A673 (cell line): Measurements from ENCODE around the gene SLX4.

Source experiments
- EZH2 ChIP-seq: fragments of 200-600 bp; sonication (generic); IDR thresholded peaks from 2 replicates; pipeline ENCODE4 v1.6.1; 2017; ENCODE audit warnings: borderline replicate concordance, low read depth, mild to moderate bottlenecking, mixed read lengths, antibody characterized with exemption, low read length; ENCODE audit not compliant: poor library complexity, severe bottlenecking
- TF ChIP-seq, protein P1 (sequence below): fragments of 300-800, 200-600 bp; sonication (generic); conservative IDR thresholded peaks from 2 replicates; pipeline ENCODE4 v1.5.1; 2017; ENCODE audit warnings: low read depth, mild to moderate bottlenecking, antibody characterized with exemption, low read length, moderate library complexity, mixed read lengths

DNA sequence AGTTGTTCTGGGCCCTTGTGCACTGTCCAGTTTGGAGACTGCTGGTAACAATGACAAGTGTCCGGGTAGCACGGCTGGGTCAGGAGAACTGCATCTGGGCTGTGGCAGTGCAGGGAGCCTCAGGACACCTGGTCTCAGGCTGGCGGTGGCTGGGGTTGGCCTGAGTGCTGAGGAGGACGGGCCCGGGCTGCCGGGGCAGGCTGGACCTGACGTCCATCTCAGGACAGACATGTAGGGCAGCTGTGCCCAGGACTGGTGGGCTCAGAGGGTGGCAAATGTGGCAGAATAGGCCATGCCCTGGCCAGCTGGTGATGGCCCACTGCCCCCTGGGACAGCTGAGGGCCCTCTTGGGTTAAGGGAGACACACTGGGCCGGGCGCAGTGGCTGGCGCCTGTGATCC lies 30.0 kb downstream of the SLX4 start:
- TF ChIP-seq, protein P1, sequence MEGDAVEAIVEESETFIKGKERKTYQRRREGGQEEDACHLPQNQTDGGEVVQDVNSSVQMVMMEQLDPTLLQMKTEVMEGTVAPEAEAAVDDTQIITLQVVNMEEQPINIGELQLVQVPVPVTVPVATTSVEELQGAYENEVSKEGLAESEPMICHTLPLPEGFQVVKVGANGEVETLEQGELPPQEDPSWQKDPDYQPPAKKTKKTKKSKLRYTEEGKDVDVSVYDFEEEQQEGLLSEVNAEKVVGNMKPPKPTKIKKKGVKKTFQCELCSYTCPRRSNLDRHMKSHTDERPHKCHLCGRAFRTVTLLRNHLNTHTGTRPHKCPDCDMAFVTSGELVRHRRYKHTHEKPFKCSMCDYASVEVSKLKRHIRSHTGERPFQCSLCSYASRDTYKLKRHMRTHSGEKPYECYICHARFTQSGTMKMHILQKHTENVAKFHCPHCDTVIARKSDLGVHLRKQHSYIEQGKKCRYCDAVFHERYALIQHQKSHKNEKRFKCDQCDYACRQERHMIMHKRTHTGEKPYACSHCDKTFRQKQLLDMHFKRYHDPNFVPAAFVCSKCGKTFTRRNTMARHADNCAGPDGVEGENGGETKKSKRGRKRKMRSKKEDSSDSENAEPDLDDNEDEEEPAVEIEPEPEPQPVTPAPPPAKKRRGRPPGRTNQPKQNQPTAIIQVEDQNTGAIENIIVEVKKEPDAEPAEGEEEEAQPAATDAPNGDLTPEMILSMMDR: no peak
- no peak for TF ChIP-seq EZH2
